CD8-positive, alpha-beta memory T cell (primary cell): ENCODE data around the gene KANK4. TPM values are rescaled to one million over a fixed set of nuclear protein-coding genes. Genes with fewer than 3 reads are reported as not detected.

ENCODE experiments used
- CTCF ChIA-PET: fragments of 350-600 bp; sonication (Branson Sonifier 250); formaldehyde crosslinking; loops from one replicate; lab custom pipeline; 2021; ENCODE audit warnings: antibody characterized with exemption; lab: Charles Lee
- POLR2A ChIA-PET: fragments of 350-600 bp; sonication (Branson Sonifier 250); formaldehyde crosslinking; loops from one replicate; lab custom pipeline; 2021; ENCODE audit warnings: antibody characterized with exemption; lab: Charles Lee
- DNase-seq, 5 donors: peaks; one replicate each; pipeline versions ENCODE4 v3.0.0 to v3.0.0-alpha.2; 2020 to 2022; ENCODE audit warnings: mixed read lengths in 1 of 5
- H3K27ac ChIP-seq: one replicate; pipeline ENCODE4 v1.7.0; 2013; ENCODE audit warnings: low read depth, mild to moderate bottlenecking, low read length, moderate library complexity
- H3K27me3 ChIP-seq: 2 replicates; pipeline ENCODE4 v1.7.0; 2013; ENCODE audit warnings: low read length, mild to moderate bottlenecking; ENCODE audit not compliant: insufficient read depth, poor library complexity, severe bottlenecking
- H3K36me3 ChIP-seq: 2 replicates; pipeline ENCODE4 v1.7.0; 2013; ENCODE audit warnings: mild to moderate bottlenecking, low read length, moderate library complexity; ENCODE audit not compliant: insufficient read depth
- H3K4me1 ChIP-seq: 2 replicates; pipeline ENCODE4 v1.7.0; 2013; ENCODE audit warnings: mild to moderate bottlenecking, low read length, moderate library complexity; ENCODE audit not compliant: insufficient read depth
- H3K4me3 ChIP-seq: 2 replicates; pipeline ENCODE4 v1.7.0; 2013; ENCODE audit warnings: mild to moderate bottlenecking, low read length
- H3K9me3 ChIP-seq: 2 replicates; pipeline ENCODE4 v1.7.0; 2013; ENCODE audit warnings: mild to moderate bottlenecking, low read length
- H3K27ac Mint-ChIP-seq, 8 donors: one replicate each; pipeline ENCODE4 v1.8.0; 2020 to 2021; ENCODE audit warnings: mixed read lengths in 8 of 8, mild to moderate bottlenecking in 6 of 8, inconsistent platforms in 3 of 8, moderate library complexity in 3 of 8
- H3K27me3 Mint-ChIP-seq, 2 donors: one replicate each; pipeline ENCODE4 v1.8.0; 2020 to 2021; ENCODE audit warnings: mixed read lengths in 2 of 2, mild to moderate bottlenecking in 1 of 2, moderate library complexity in 1 of 2
- H3K36me3 Mint-ChIP-seq, 3 donors: one replicate each; pipeline ENCODE4 v1.8.0; 2020 to 2021; ENCODE audit warnings: mixed read lengths in 3 of 3, inconsistent platforms in 1 of 3, mild to moderate bottlenecking in 1 of 3
- H3K4me1 Mint-ChIP-seq, 3 donors: one replicate each; pipeline ENCODE4 v1.8.0; 2020 to 2021; ENCODE audit warnings: mixed read lengths in 3 of 3, inconsistent platforms in 1 of 3, mild to moderate bottlenecking in 1 of 3
- H3K4me3 Mint-ChIP-seq, 7 donors: one replicate each; pipeline ENCODE4 v1.8.0; 2020 to 2021; ENCODE audit warnings: mixed read lengths in 7 of 7, mild to moderate bottlenecking in 6 of 7, moderate library complexity in 4 of 7, inconsistent platforms in 2 of 7
- H3K9me3 Mint-ChIP-seq, 5 donors: one replicate each; pipeline ENCODE4 v1.8.0; 2020 to 2022; ENCODE audit warnings: mixed read lengths in 5 of 5, mild to moderate bottlenecking in 3 of 5, moderate library complexity in 2 of 5, inconsistent platforms in 1 of 5
- polyA plus RNA-seq: library from polyadenylated mRNA; unstranded; fragments of 300-500 nt; fragmentation: Illumina TruSeq; gene quantifications from one replicate; pipeline ENCODE4 v1.2.3, GENCODE V29; 2021
- total RNA-seq, 2 experiments: library from RNA; stranded (reverse); gene quantifications; one replicate each; pipeline ENCODE4 v1.2.3, GENCODE V29; 2021

The KANK4 gene
- total and polyA plus RNA-seq, 3 experiments from 2014 or later = not detected

- H3K27me3 Mint-ChIP-seq = peaks cover 9 to 41% of the 10 kb centered on the region in 2 donors
- CTCF ChIA-PET = no interaction called here
- Histone ChIP-seq H3K36me3 (no peaks in the 10 kb centered on the region), H3K27me3 (no peaks in the 10 kb centered on the region), H3K4me3 (no peak overlapping the region), H3K27ac (no peak overlapping the region), H3K4me1 (no peaks in the 10 kb centered on the region), H3K9me3 (no peaks in the 10 kb centered on the region)
- H3K9me3 Mint-ChIP-seq = peaks cover 3 to 8% (median 5%) of the 10 kb centered on the region in 5 donors
- no peak overlapping the region for H3K4me3 Mint-ChIP-seq
- H3K36me3 Mint-ChIP-seq = peaks cover 0 to 3% (median 0%) of the 10 kb centered on the region in 3 donors
- H3K4me1 Mint-ChIP-seq = no peaks in the 10 kb centered on the region
- POLR2A ChIA-PET = no interaction called here
- no peak overlapping the region for H3K27ac Mint-ChIP-seq
- no peak for DNase-seq
These were observed 38.2 kb downstream of the KANK4 start for GRCh38 chr1:62280960-62281465.

DNA sequence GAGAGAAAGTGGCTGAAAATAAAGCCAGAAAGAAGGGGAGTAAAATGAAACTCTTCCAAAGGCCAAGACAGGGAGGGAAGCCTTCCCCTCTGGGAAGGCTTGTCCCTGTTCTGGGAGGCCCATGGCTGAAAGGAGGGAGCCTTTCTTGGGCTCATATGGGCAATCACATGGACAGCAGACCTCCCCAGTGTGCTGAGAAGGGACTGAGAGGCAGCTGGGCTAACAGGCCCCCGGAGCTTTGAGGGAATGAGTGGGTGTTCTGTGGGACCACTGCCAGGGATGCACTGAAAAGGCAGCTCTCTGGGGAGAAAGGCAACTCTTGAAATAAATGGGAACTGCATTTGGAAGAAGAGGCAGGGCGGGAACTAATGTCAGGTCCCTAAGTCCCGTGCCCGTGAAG is 39.1 kb downstream of the KANK4 start:
- Mint-ChIP-seq H3K27me3 (peaks cover 9 to 32% of the 10 kb centered on the region in 2 donors), H3K4me1 (no peaks in the 10 kb centered on the region), H3K4me3 (no peak overlapping the region), H3K27ac (no peak overlapping the region), H3K36me3 (peaks cover 0 to 3% (median 0%) of the 10 kb centered on the region in 3 donors), H3K9me3 (peaks cover 3 to 8% (median 5%) of the 10 kb centered on the region in 5 donors)
- Histone ChIP-seq H3K4me3 (no peak overlapping the region), H3K27ac (no peak overlapping the region), H3K9me3 (no peaks in the 10 kb centered on the region), H3K4me1 (no peaks in the 10 kb centered on the region), H3K36me3 (no peaks in the 10 kb centered on the region), H3K27me3 (no peaks in the 10 kb centered on the region)
- POLR2A ChIA-PET = no interaction called here
- DNase-seq = no peak
- CTCF ChIA-PET = no interaction called here

- peaks cover 16% of the 10 kb centered on the region for H3K4me1 ChIP-seq
- H3K27me3 ChIP-seq = no peaks in the 10 kb centered on the region
- Mint-ChIP-seq H3K36me3 (peaks cover 0 to 3% (median 0%) of the 10 kb centered on the region in 3 donors), H3K4me3 (no peak overlapping the region), H3K4me1 (peaks cover 8 to 12% (median 11%) of the 10 kb centered on the region in 3 donors), H3K9me3 (peaks cover 3 to 8% (median 5%) of the 10 kb centered on the region in 5 donors), H3K27me3 (peaks cover 6 to 16% of the 10 kb centered on the region in 2 donors), H3K27ac (no peak overlapping the region)
- POLR2A ChIA-PET = no interaction called here
- CTCF ChIA-PET = no interaction called here
- H3K36me3 ChIP-seq = no peaks in the 10 kb centered on the region
- H3K9me3 ChIP-seq = no peaks in the 10 kb centered on the region
- no peak overlapping the region for H3K27ac ChIP-seq
- no peak overlapping the region for H3K4me3 ChIP-seq
- no peak for DNase-seq
These were observed 42.4 kb downstream of the KANK4 start for GRCh38 chr1:62276791-62277190.

DNA sequence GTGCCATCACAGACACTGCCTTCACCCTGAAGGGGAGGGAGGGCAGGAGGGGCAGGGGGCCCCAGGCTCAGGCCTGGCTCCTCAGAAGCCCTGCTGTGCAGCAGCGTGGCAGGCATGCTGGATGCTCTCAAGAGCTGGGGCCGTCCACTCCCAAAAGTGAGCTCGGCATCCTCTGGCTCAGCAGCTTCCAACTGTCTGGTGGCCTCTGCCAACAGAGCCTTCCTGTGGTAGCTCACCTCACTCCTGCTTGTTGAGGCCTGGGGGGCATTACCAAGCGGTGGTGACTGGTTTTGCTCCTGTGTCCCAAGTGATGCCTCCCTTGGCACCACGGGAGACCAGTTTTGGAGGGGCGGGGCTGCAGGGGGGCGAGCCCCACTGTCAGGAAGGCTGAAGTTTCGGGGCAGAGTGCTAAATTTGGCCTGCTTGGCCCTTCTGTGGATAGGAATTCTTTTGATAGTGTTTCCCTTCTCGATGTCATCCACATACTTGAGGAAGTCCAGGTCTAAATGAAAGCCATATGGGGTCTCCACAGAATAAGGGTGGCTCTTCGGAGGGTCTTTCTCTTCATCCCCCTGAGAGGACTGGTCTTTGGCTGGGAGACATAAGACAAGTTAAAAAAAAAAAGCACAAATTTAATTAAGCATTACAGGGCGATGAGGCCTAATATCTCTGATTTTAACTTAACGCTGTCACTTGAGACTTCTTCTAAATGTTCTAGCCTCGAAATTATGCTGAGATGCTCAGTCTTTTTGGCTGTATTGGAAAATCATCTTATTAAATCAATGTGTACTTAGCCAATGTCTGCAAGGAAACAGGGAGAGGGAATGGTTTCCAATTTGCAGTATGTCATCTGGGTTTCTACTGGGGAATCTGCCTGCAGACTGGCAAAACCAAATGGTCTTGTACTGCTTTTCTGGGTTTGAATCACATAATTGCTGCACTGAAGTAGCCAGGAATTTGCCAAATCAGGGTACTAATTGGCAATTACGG is 44.4 kb downstream of the KANK4 start:
- no peak overlapping the region for H3K27ac Mint-ChIP-seq
- Histone ChIP-seq H3K36me3 (no peaks in the 10 kb centered on the region), H3K9me3 (no peaks in the 10 kb centered on the region), H3K4me1 (peaks cover 26% of the 10 kb centered on the region), H3K27me3 (no peaks in the 10 kb centered on the region), H3K4me3 (no peak overlapping the region), H3K27ac (no peak overlapping the region)
- H3K27me3 Mint-ChIP-seq = peaks cover 5 to 8% of the 10 kb centered on the region in 2 donors
- H3K4me3 Mint-ChIP-seq = no peak overlapping the region
- DNase-seq = no peak
- H3K9me3 Mint-ChIP-seq = peaks cover 3 to 8% (median 5%) of the 10 kb centered on the region in 5 donors
- CTCF ChIA-PET = no interaction called here
- POLR2A ChIA-PET = no interaction called here
- H3K36me3 Mint-ChIP-seq = peaks cover 0 to 3% (median 0%) of the 10 kb centered on the region in 3 donors
- H3K4me1 Mint-ChIP-seq = peaks cover 18 to 25% (median 22%) of the 10 kb centered on the region in 3 donors

- H3K27ac ChIP-seq = no peak overlapping the region
- POLR2A ChIA-PET = no interaction called here
- Mint-ChIP-seq H3K4me3 (peak overlapping the region in 2 of 7 donors; percentile 10 to 20), H3K36me3 (peaks cover 0 to 3% (median 0%) of the 10 kb centered on the region in 3 donors), H3K27ac (peak overlapping the region in 3 of 8 donors; percentile 29 to 35 (median 30)), H3K27me3 (peaks cover 3 to 4% of the 10 kb centered on the region in 2 donors), H3K4me1 (peaks cover 18 to 25% (median 22%) of the 10 kb centered on the region in 3 donors), H3K9me3 (peaks cover 3 to 8% (median 5%) of the 10 kb centered on the region in 5 donors)
- no peak for DNase-seq
- H3K4me1 ChIP-seq = peaks cover 26% of the 10 kb centered on the region
- CTCF ChIA-PET = no interaction called here
- H3K27me3 ChIP-seq = no peaks in the 10 kb centered on the region
- no peaks in the 10 kb centered on the region for H3K36me3 ChIP-seq
- H3K9me3 ChIP-seq = no peaks in the 10 kb centered on the region
- no peak overlapping the region for H3K4me3 ChIP-seq
These were observed 45.3 kb downstream of the KANK4 start for GRCh38 chr1:62273953-62274352.

GRCh38 chr1:62271948-62272728 is 47.1 kb downstream of the KANK4 start:
- Histone ChIP-seq H3K36me3 (no peaks in the 10 kb centered on the region), H3K4me1 (peaks cover 26% of the 10 kb centered on the region), H3K27ac (no peak overlapping the region), H3K9me3 (no peaks in the 10 kb centered on the region), H3K4me3 (no peak overlapping the region), H3K27me3 (no peaks in the 10 kb centered on the region)
- peaks cover 0 to 4% (median 3%) of the 10 kb centered on the region in 5 donors for H3K9me3 Mint-ChIP-seq
- H3K27ac Mint-ChIP-seq = peak overlapping the region in 7 of 8 donors; percentile 47 to 89 (median 84)
- peak in 4 of 5 donors; percentile 2 to 61 (median 47) for DNase-seq
- H3K4me1 Mint-ChIP-seq = peaks cover 18 to 25% (median 22%) of the 10 kb centered on the region in 3 donors
- H3K36me3 Mint-ChIP-seq = peaks cover 0 to 3% (median 0%) of the 10 kb centered on the region in 3 donors
- CTCF ChIA-PET = no interaction called here
- H3K4me3 Mint-ChIP-seq = peak overlapping the region in 6 of 7 donors; percentile 33 to 67 (median 45)
- H3K27me3 Mint-ChIP-seq = no peaks in the 10 kb centered on the region
- POLR2A ChIA-PET = no interaction called here

DNA sequence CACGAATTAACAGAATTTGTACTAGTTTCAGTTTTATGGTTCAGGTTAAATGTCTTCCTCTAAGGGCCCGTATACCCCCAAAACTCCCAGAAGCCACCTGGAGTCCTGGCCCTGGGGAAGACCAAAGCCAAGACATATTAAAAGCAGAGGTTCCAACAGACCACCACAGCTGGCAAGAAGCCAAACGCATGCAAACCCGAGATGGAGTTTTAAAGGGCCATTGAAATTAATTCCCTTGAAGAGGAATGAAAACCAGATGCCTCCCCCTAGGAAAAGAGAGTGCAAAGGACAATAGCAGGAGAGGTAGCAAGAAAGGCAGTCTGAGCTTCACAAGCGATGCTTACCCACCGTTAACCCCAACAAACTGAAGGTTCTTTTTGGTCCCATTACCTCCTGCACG is 48.1 kb downstream of the KANK4 start:
- ChIA-PET CTCF (no interaction called here), POLR2A (no interaction called here)
- H3K27me3 ChIP-seq = no peaks in the 10 kb centered on the region
- DNase-seq = no peak
- H3K4me3 ChIP-seq = no peak overlapping the region
- H3K27ac ChIP-seq = no peak overlapping the region
- no peaks in the 10 kb centered on the region for H3K36me3 Mint-ChIP-seq
- no peaks in the 10 kb centered on the region for H3K9me3 Mint-ChIP-seq
- no peaks in the 10 kb centered on the region for H3K9me3 ChIP-seq
- H3K27ac Mint-ChIP-seq = peak overlapping the region in 4 of 8 donors; percentile 13 to 86 (median 63)
- H3K36me3 ChIP-seq = no peaks in the 10 kb centered on the region
- peak overlapping the region in 1 of 7 donors; percentile 23 for H3K4me3 Mint-ChIP-seq
- peaks cover 26% of the 10 kb centered on the region for H3K4me1 ChIP-seq
- no peaks in the 10 kb centered on the region for H3K27me3 Mint-ChIP-seq
- peaks cover 18 to 25% (median 22%) of the 10 kb centered on the region in 3 donors for H3K4me1 Mint-ChIP-seq
